Measurements from ENCODE around the gene AGO3. TPM values are rescaled to one million over a fixed set of nuclear protein-coding genes. Genes with fewer than 3 reads are reported as not detected.

Gene AGO3
- total and polyA plus RNA-seq, 10 of the 15 experiments (the other 5 are each of a cell fraction or from before 2014, with no cell fraction given): 3.9 to 35.2 (median 12.5) TPM

DNA sequence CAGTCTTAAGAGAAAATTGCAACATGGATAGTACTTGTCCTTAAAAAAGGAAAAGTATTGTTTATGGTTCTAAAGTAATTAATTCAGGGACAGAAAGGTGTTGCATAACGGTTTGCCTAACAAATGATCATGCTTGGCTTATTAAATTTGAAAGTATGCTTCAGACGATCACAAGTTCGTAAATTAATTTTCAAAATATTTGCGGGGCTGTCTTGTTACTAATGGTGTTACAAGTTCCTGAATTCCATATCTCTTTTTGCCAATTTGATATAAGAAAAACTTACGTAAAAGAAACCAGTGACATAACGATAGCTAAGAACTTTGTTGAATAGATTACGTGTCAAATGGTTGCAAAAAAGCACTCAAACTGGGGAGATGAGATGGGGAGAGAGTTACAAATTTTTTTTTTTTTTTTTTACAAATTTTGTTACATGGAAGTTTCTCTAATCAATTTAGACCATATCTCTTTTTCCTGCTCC lies 1.3 kb downstream of the AGO3 start (continued):
- TF ChIP-seq, protein P1, sequence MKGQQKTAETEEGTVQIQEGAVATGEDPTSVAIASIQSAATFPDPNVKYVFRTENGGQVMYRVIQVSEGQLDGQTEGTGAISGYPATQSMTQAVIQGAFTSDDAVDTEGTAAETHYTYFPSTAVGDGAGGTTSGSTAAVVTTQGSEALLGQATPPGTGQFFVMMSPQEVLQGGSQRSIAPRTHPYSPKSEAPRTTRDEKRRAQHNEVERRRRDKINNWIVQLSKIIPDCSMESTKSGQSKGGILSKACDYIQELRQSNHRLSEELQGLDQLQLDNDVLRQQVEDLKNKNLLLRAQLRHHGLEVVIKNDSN (IDR thresholded peaks at IDR 0.05; ENCODE audit: borderline replicate concordance, extremely low read length, insufficient read depth, low read depth, low read length): no peak
- TF ChIP-seq ATF7 (IDR thresholded peaks at IDR 0.05; ENCODE audit: low read depth): no peak

DNA sequence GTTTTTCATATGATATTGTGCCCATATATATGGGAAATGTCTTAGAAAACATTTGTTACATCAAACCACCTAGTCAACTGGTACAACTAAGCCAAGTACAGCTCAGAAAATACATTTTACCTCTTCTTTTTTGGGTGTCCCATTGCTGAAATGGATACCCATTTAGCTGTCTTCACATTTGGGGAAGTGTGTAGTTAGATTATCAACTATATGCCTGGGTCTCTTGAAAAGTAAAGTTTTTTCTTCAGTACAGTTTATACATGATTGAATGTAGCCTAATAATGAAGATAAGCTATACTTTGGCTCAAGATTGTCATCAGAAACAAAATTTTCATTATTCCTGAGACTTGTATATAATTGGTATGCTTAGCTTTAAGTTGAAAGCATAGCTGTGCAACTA lies 2.0 kb downstream of the AGO3 start:
- TF ChIP-seq JUNB (IDR thresholded peaks at IDR 0.05) (no peak), ZZZ3 (IDR thresholded peaks at IDR 0.05; ENCODE audit: control insufficient read depth, insufficient read length, low read depth) (no peak), SPI1 (IDR thresholded peaks at IDR 0.05; ENCODE audit: borderline replicate concordance, insufficient read depth, low read depth, low read length) (peak; percentile 30; the same call in 1 of the 2 replicates)
- Histone ChIP-seq H4K20me1 (ENCODE audit: control insufficient read depth, insufficient read depth) (no peaks in the 10 kb centered on the region), H2AFZ (ENCODE audit: control insufficient read depth, low read depth, low read length) (no peak overlapping the region), H3K27me3 (replicated peaks in 1 of 2; ENCODE audit: control insufficient read depth in 2 of 2, insufficient read depth in 2 of 2, low read length in 1 of 2) (no peaks in the 10 kb centered on the region), H3K4me3 (peak overlapping the region; percentile 97; the same call in 1 of the 2 replicates), H3K9ac (ENCODE audit: control insufficient read depth, insufficient read depth, low read length) (no peak overlapping the region), H3K27ac (ENCODE audit: control insufficient read depth, insufficient read depth) (no peak overlapping the region), H3K4me2 (ENCODE audit: control insufficient read depth, insufficient read depth) (peak overlapping the region; percentile 97; the same call in 1 of the 2 replicates), H3K36me3 (ENCODE audit: control insufficient read depth in 2 of 2, insufficient read depth in 2 of 2, low read length in 1 of 2) (no peaks in the 10 kb centered on the region), H3K79me2 (ENCODE audit: control insufficient read depth, insufficient read depth, low read length) (peaks cover 53% of the 10 kb centered on the region), H3K4me1 (ENCODE audit: control insufficient read depth, insufficient read depth, low read length) (peaks cover 8% of the 10 kb centered on the region), H3K9me3 (replicated peaks; ENCODE audit: control insufficient read depth, insufficient read depth, low read length) (no peaks in the 10 kb centered on the region)
- ChIA-PET POLR2A (interaction anchor here (0.5 to 1.3 kb wide), 6 partner anchors 11 to 90 kb away, joined by 3 to 7 read pairs (median 3); partner anchors contain the start of gene AGO1), SMC1A (ENCODE audit: uncharacterized antibody, unreplicated experiment) (interaction anchor here (0.9 to 2.5 kb wide), 6 partner anchors 9 to 216 kb away, joined by 3 to 12 read pairs (median 4); partner anchors contain the start of genes CLSPN and TRAPPC3), RAD21 (ENCODE audit: unreplicated experiment) (interaction anchor here (0.7 to 1.1 kb wide), 3 partner anchors 9 to 87 kb away, joined by 3 to 6 read pairs (median 3); no protein-coding TSS in a partner anchor), CTCF (interaction anchor here (0.7 to 1.3 kb wide), 5 partner anchors 10 to 93 kb away, joined by 3 to 4 read pairs (median 3); no protein-coding TSS in a partner anchor)
- intact Hi-C loops (cut with micrococcal nuclease; ENCODE audit: unreplicated experiment): no loop called here
- DNase-seq (ENCODE audit: low read depth, low spot score) (no peak), FAIRE-seq (no peak), ATAC-seq (no peak)
- in situ Hi-C loops (cut with MboI): no loop called here
- no TSS peak for BruUV-seq (replicated peaks)
